HepG2 (cell line): ENCODE measurements around the gene SLC11A1. TPM values are rescaled to one million over a fixed set of nuclear protein-coding genes. Genes with fewer than 3 reads are reported as not detected.

Source experiments
- BHLHE40 ChIP-seq: IDR thresholded peaks from 2 replicates; pipeline ENCODE4 v1.6.1; 2011; ENCODE audit warnings: low read length, improper control_type of control experiment
- CHD4 ChIP-seq: fragments of 200-600 bp; sonication (generic); IDR thresholded peaks from 2 replicates; pipeline ENCODE4 v1.7.0; 2017; ENCODE audit warnings: mild to moderate bottlenecking, low read length, borderline replicate concordance
- ETV6 ChIP-seq: sonication (generic); formaldehyde crosslinking; conservative IDR thresholded peaks from 2 replicates; pipeline ENCODE4 v1.4.0; 2020; ENCODE audit warnings: missing genetic modification reagents
- GFI1 ChIP-seq: sonication (generic); formaldehyde crosslinking; IDR thresholded peaks from 2 replicates; pipeline ENCODE4 v1.5.0; 2020; ENCODE audit warnings: missing genetic modification reagents, mild to moderate bottlenecking, borderline replicate concordance
- HNRNPL ChIP-seq: fragments of 200-400 bp; formaldehyde crosslinking; IDR thresholded peaks from 2 replicates; pipeline ENCODE4 v1.6.1; 2017; ENCODE audit warnings: mild to moderate bottlenecking, low read depth, low read length
- KLF15 ChIP-seq: sonication (generic); formaldehyde crosslinking; IDR thresholded peaks from 2 replicates; pipeline ENCODE4 v1.8.1; 2023; ENCODE audit warnings: borderline replicate concordance, mild to moderate bottlenecking, inconsistent platforms, missing genetic modification reagents, mixed read lengths
- PHB2 ChIP-seq: fragments of 450-650 bp; IDR thresholded peaks from 2 replicates; pipeline ENCODE4 v1.6.1; 2018; ENCODE audit not compliant: partially characterized antibody
- SRSF1 ChIP-seq: fragments of 200-400 bp; formaldehyde crosslinking; optimal IDR thresholded peaks from 2 replicates; pipeline ENCODE3; 2017; ENCODE audit warnings: mild to moderate bottlenecking, low read depth, low read length, moderate library complexity
- ZBTB8A ChIP-seq: sonication (generic); formaldehyde crosslinking; IDR thresholded peaks from 2 replicates; pipeline ENCODE4 v1.4.0; 2020; ENCODE audit warnings: mild to moderate bottlenecking, low read depth, missing genetic modification reagents, borderline replicate concordance
- ZFYVE20 ChIP-seq: sonication (generic); formaldehyde crosslinking; IDR thresholded peaks from 2 replicates; pipeline ENCODE4 v1.8.0; 2023; ENCODE audit warnings: low read depth, mild to moderate bottlenecking, moderate library complexity, missing genetic modification reagents, borderline replicate concordance
- ZNF282 ChIP-seq: fragments of 450-650 bp; IDR thresholded peaks from 2 replicates; pipeline ENCODE4 v1.6.1; 2018; ENCODE audit not compliant: partially characterized antibody
- ZNF326 ChIP-seq: sonication (generic); formaldehyde crosslinking; IDR thresholded peaks from 2 replicates; pipeline ENCODE4 v1.4.0; 2020; ENCODE audit warnings: missing genetic modification reagents, borderline replicate concordance
- ZNF382 ChIP-seq: sonication (generic); formaldehyde crosslinking; IDR thresholded peaks from 2 replicates; pipeline ENCODE4 v1.5.0; 2020; ENCODE audit warnings: missing genetic modification reagents, mild to moderate bottlenecking, borderline replicate concordance
- ZNF446 ChIP-seq: sonication (generic); formaldehyde crosslinking; IDR thresholded peaks from 2 replicates; pipeline ENCODE4 v1.5.0; 2020; ENCODE audit warnings: mild to moderate bottlenecking, missing genetic modification reagents
- ZNF577 ChIP-seq: sonication (generic); formaldehyde crosslinking; IDR thresholded peaks from 2 replicates; pipeline ENCODE4 v1.4.0; 2020; ENCODE audit warnings: mild to moderate bottlenecking, low read depth, missing genetic modification reagents, borderline replicate concordance
- ZNF598 ChIP-seq: sonication (generic); formaldehyde crosslinking; IDR thresholded peaks from 2 replicates; pipeline ENCODE4 v1.5.1; 2020; ENCODE audit warnings: mild to moderate bottlenecking, missing genetic modification reagents, borderline replicate concordance
- polyA plus RNA-seq, 8 experiments: library from polyadenylated mRNA; depleted of rRNA in 3 of 8; stranded (reverse) in 7 of 8; unstranded in 1 of 8; fragments of >200 nt; fragmentation: Illumina TruSeq in 4 of 8; extraction: Trizol in 4 of 8; gene quantifications; 2 replicates each; pipeline versions ENCODE4 v1.2.1 to v1.2.3, GENCODE V29; 2011 to 2016; ENCODE audit warnings: low read depth in 4 of 8, missing spikeins in 1 of 8, mixed read lengths in 1 of 8; ENCODE audit not compliant: insufficient read depth in 1 of 8
- total RNA-seq, 5 experiments: library from RNA; depleted of rRNA; stranded (reverse); fragments of >200 nt; fragmentation: Illumina TruSeq; extraction: Trizol; gene quantifications; 2 replicates each; pipeline ENCODE4 v1.2.3, GENCODE V29; 2016; ENCODE audit warnings: low read depth in 1 of 5
- TF ChIP-seq, protein P1 (sequence below): sonication (generic); formaldehyde crosslinking; IDR thresholded peaks from 2 replicates; pipeline ENCODE4 v1.4.0; 2020; ENCODE audit warnings: missing genetic modification reagents
- TF ChIP-seq, protein P2 (sequence below): sonication (generic); formaldehyde crosslinking; IDR thresholded peaks from 2 replicates; pipeline ENCODE4 v1.4.0; 2020; ENCODE audit warnings: missing genetic modification reagents, mild to moderate bottlenecking, borderline replicate concordance
- TF ChIP-seq, protein P3 (sequence below): sonication (generic); formaldehyde crosslinking; conservative IDR thresholded peaks from 2 replicates; pipeline ENCODE4 v1.4.0; 2020; ENCODE audit warnings: missing genetic modification reagents
- TF ChIP-seq, protein P4 (sequence below): sonication (generic); formaldehyde crosslinking; IDR thresholded peaks from 2 replicates; pipeline ENCODE4 v1.9.0; 2021; ENCODE audit warnings: missing genetic modification reagents, borderline replicate concordance

SLC11A1 gene
- total and polyA plus RNA-seq, 2 of the 13 experiments (the other 11 are each of a cell fraction or from before 2014, with no cell fraction given) = 0.33 to 2.3 TPM

DNA sequence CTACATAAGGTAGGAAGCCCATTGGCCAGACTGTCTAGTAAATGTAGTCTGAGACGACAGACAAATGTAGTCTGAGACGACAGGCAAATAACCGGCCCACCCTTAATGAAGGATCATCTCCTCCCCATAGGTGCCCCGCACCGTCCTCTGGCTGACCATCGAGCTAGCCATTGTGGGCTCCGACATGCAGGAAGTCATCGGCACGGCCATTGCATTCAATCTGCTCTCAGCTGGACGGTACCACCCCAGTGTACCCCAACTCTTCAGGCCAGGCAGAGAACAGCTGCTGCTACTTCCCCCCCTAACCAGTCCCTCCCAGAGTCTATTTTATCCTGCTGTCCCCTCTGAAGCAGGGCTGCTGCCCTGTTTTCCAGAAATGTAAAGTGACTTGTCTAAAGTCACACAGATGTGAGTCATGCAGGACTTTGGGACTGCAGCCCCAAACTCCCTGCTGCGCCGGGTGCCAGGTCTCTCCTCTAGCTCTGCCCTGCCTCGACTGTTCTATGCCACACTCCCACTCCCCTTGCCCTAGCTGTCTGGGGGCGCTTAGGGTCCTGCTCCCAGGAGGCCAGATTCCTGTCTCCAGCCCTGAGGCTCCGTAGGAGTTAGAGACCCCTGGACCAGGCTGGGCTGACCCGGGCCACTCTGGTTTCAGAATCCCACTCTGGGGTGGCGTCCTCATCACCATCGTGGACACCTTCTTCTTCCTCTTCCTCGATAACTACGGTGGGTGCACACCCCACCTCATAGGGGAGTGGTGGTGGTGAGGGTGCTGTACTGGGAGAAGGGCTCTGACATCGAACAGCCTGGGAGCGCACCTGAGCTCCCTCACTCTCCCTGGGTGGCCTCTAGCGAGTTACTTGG lies 4.7 kb downstream of the SLC11A1 start (continued):
- TF ChIP-seq HNRNPL (no peak), PHB2 (no peak), ZNF282 (no peak), ZNF446 (CRISPR knock-in tag) (peak; percentile 59; the same call in 1 of the 2 replicates), KLF15 (no peak), GFI1 (CRISPR knock-in tag) (no peak), ZNF577 (CRISPR knock-in tag) (no peak), ZFYVE20 (CRISPR knock-in tag) (no peak), SRSF1 (no peak), CHD4 (no peak), BHLHE40 (no peak), ZBTB8A (CRISPR knock-in tag) (no peak), ZNF326 (CRISPR knock-in tag) (no peak), ETV6 (no peak), ZNF598 (CRISPR knock-in tag) (peak; percentile 32; the same call in 1 of the 2 replicates), ZNF382 (CRISPR knock-in tag) (no peak)
- TF ChIP-seq, protein P1, sequence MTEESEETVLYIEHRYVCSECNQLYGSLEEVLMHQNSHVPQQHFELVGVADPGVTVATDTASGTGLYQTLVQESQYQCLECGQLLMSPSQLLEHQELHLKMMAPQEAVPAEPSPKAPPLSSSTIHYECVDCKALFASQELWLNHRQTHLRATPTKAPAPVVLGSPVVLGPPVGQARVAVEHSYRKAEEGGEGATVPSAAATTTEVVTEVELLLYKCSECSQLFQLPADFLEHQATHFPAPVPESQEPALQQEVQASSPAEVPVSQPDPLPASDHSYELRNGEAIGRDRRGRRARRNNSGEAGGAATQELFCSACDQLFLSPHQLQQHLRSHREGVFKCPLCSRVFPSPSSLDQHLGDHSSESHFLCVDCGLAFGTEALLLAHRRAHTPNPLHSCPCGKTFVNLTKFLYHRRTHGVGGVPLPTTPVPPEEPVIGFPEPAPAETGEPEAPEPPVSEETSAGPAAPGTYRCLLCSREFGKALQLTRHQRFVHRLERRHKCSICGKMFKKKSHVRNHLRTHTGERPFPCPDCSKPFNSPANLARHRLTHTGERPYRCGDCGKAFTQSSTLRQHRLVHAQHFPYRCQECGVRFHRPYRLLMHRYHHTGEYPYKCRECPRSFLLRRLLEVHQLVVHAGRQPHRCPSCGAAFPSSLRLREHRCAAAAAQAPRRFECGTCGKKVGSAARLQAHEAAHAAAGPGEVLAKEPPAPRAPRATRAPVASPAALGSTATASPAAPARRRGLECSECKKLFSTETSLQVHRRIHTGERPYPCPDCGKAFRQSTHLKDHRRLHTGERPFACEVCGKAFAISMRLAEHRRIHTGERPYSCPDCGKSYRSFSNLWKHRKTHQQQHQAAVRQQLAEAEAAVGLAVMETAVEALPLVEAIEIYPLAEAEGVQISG (CRISPR knock-in tag) = no peak
- TF ChIP-seq, protein P2, sequence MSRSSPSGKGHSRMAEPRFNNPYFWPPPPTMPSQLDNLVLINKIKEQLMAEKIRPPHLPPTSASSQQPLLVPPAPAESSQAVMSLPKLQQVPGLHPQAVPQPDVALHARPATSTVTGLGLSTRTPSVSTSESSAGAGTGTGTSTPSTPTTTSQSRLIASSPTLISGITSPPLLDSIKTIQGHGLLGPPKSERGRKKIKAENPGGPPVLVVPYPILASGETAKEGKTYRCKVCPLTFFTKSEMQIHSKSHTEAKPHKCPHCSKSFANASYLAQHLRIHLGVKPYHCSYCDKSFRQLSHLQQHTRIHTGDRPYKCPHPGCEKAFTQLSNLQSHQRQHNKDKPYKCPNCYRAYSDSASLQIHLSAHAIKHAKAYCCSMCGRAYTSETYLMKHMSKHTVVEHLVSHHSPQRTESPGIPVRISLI (CRISPR knock-in tag) = no peak
- TF ChIP-seq, protein P3, sequence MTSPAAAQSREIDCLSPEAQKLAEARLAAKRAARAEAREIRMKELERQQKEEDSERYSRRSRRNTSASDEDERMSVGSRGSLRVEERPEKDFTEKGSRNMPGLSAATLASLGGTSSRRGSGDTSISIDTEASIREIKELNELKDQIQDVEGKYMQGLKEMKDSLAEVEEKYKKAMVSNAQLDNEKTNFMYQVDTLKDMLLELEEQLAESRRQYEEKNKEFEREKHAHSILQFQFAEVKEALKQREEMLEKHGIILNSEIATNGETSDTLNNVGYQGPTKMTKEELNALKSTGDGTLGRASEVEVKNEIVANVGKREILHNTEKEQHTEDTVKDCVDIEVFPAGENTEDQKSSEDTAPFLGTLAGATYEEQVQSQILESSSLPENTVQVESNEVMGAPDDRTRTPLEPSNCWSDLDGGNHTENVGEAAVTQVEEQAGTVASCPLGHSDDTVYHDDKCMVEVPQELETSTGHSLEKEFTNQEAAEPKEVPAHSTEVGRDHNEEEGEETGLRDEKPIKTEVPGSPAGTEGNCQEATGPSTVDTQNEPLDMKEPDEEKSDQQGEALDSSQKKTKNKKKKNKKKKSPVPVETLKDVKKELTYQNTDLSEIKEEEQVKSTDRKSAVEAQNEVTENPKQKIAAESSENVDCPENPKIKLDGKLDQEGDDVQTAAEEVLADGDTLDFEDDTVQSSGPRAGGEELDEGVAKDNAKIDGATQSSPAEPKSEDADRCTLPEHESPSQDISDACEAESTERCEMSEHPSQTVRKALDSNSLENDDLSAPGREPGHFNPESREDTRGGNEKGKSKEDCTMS = no peak
- TF ChIP-seq, protein P4, sequence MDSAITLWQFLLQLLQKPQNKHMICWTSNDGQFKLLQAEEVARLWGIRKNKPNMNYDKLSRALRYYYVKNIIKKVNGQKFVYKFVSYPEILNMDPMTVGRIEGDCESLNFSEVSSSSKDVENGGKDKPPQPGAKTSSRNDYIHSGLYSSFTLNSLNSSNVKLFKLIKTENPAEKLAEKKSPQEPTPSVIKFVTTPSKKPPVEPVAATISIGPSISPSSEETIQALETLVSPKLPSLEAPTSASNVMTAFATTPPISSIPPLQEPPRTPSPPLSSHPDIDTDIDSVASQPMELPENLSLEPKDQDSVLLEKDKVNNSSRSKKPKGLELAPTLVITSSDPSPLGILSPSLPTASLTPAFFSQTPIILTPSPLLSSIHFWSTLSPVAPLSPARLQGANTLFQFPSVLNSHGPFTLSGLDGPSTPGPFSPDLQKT (CRISPR knock-in tag) = no peak
